Measurements from ENCODE around the gene RNPEP.
"Not testable (repeated sequence)": the region's sequence is repeated elsewhere in the genome, so short reads cannot be mapped to it uniquely, and the experiment has no call there.

The RNPEP gene

DNA sequence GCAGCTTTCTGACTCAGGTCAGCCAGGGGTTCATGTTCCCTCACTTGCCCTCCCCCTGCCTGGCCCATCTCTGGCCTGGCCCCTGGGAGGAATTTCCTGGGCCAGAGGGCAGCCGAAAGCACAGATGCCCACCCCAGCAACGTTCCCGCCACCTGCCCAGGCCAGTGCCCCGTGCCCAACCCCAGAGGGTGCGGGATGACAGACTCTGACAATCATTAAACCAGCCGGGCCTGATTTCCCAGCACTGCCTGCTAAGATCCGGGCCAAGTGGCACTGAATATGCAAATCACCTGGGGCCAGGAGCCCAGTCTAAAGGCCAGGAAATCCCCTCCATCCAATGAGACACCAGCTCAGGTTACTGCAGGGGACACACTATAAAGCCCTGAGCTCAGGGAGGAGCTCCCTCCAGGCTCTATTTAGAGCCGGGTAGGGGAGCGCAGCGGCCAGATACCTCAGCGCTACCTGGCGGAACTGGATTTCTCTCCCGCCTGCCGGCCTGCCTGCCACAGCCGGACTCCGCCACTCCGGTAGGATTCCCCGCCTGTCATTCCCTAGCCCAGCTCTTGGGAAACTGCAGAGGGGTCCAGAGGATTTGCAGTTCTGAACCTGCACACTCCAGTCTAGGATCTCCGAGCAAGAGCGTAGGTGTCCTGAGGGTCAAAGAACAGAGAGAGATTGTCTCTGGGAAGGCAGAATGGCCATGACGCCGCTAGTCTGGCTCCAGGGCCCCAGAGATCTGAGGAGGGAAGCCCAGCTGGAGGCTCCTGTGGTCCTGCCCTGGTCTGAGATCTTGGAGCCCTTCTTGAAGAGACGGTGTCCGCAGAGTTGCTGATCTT is 27.9 kb downstream of the RNPEP start, which contains the start of gene ELF3:
Gene ELF3, plus strand, starts transcription at position 408 of the 836 bp plus-strand sequence. CDS start 550 bp downstream, outside the sequence.
- peaks cover 2% of the 10 kb centered on the region; the same call in 1 of the 2 replicates for H3K36me3 ChIP-seq (ENCODE audit: insufficient read depth, low read length)
- H3K9me3 ChIP-seq (ENCODE audit: control insufficient read depth, insufficient read depth, low read length): no peaks in the 10 kb centered on the region
- peaks cover 25% of the 10 kb centered on the region for H3K4me1 ChIP-seq (ENCODE audit: insufficient read depth, low read length)
- H3K9ac ChIP-seq (ENCODE audit: low read depth, low read length): peak within 1 kb of the TSS; percentile 63

GRCh38 chr1:202011994-202012393 is 29.5 kb downstream of the RNPEP start:
- no peak overlapping the region for H3K9ac ChIP-seq (ENCODE audit: low read depth, low read length)
- no peaks in the 10 kb centered on the region for H3K9me3 ChIP-seq (ENCODE audit: control insufficient read depth, insufficient read depth, low read length)
- peaks cover 21% of the 10 kb centered on the region for H3K4me1 ChIP-seq (ENCODE audit: insufficient read depth, low read length)
- H3K36me3 ChIP-seq (ENCODE audit: insufficient read depth, low read length): no peaks in the 10 kb centered on the region

- no peaks in the 10 kb centered on the region for H3K9me3 ChIP-seq (ENCODE audit: control insufficient read depth, insufficient read depth, low read length)
- peaks cover 19% of the 10 kb centered on the region for H3K4me1 ChIP-seq (ENCODE audit: insufficient read depth, low read length)
- no peaks in the 10 kb centered on the region for H3K36me3 ChIP-seq (ENCODE audit: insufficient read depth, low read length)
- no peak overlapping the region for H3K9ac ChIP-seq (ENCODE audit: low read depth, low read length)
Measured at GRCh38 chr1:202012544-202013478, 30.4 kb downstream of the RNPEP start.

- no peaks in the 10 kb centered on the region for H3K36me3 ChIP-seq (ENCODE audit: insufficient read depth, low read length)
- H3K9me3 ChIP-seq (ENCODE audit: control insufficient read depth, insufficient read depth, low read length): no peaks in the 10 kb centered on the region
- no peak overlapping the region for H3K9ac ChIP-seq (ENCODE audit: low read depth, low read length)
- peaks cover 25% of the 10 kb centered on the region for H3K4me1 ChIP-seq (ENCODE audit: insufficient read depth, low read length)
Measured at GRCh38 chr1:202013603-202014002, 31.2 kb downstream of the RNPEP start.

GRCh38 chr1:202014060-202014459 is 31.6 kb downstream of the RNPEP start:
- Histone ChIP-seq H3K9ac (ENCODE audit: low read depth, low read length) (no peak overlapping the region), H3K36me3 (ENCODE audit: insufficient read depth, low read length) (no peaks in the 10 kb centered on the region), H3K9me3 (ENCODE audit: control insufficient read depth, insufficient read depth, low read length) (no peaks in the 10 kb centered on the region), H3K4me1 (ENCODE audit: insufficient read depth, low read length) (peaks cover 28% of the 10 kb centered on the region)

DNA sequence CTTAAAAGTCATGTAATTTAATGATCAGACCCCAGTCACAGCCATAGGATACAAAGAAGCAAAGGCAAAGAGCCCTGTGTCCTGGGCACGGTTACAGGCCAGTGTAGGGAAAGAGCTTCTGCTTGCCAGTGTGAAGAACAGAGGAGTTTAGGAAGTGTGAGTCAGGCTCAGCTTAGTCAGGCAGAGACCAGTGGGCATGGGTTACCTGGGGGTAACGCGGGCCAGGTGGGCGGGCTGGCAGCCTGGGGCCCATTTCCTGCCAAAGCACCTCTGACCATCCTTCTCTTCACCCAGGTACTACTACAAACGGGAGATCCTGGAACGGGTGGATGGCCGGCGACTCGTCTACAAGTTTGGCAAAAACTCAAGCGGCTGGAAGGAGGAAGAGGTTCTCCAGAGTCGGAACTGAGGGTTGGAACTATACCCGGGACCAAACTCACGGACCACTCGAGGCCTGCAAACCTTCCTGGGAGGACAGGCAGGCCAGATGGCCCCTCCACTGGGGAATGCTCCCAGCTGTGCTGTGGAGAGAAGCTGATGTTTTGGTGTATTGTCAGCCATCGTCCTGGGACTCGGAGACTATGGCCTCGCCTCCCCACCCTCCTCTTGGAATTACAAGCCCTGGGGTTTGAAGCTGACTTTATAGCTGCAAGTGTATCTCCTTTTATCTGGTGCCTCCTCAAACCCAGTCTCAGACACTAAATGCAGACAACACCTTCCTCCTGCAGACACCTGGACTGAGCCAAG is 32.6 kb downstream of the RNPEP start:
- peaks cover 21% of the 10 kb centered on the region; the same call in 1 of the 2 replicates for H3K4me1 ChIP-seq (ENCODE audit: insufficient read depth, low read length)
- no peaks in the 10 kb centered on the region for H3K9me3 ChIP-seq (ENCODE audit: control insufficient read depth, insufficient read depth, low read length)
- H3K9ac ChIP-seq (ENCODE audit: low read depth, low read length): no peak overlapping the region
- no peaks in the 10 kb centered on the region for H3K36me3 ChIP-seq (ENCODE audit: insufficient read depth, low read length)

GRCh38 chr1:202015662-202015937 is 33.2 kb downstream of the RNPEP start:
- Histone ChIP-seq H3K9ac (ENCODE audit: low read depth, low read length) (no peak overlapping the region), H3K4me1 (ENCODE audit: insufficient read depth, low read length) (peaks cover 20% of the 10 kb centered on the region; the same call in 1 of the 2 replicates), H3K36me3 (ENCODE audit: insufficient read depth, low read length) (no peaks in the 10 kb centered on the region), H3K9me3 (ENCODE audit: control insufficient read depth, insufficient read depth, low read length) (no peaks in the 10 kb centered on the region)

GRCh38 chr1:202016022-202016810 is 33.8 kb downstream of the RNPEP start:
- Histone ChIP-seq H3K4me1 (ENCODE audit: insufficient read depth, low read length) (peaks cover 20% of the 10 kb centered on the region; the same call in 1 of the 2 replicates), H3K9me3 (ENCODE audit: control insufficient read depth, insufficient read depth, low read length) (no peaks in the 10 kb centered on the region), H3K36me3 (ENCODE audit: insufficient read depth, low read length) (no peaks in the 10 kb centered on the region), H3K9ac (ENCODE audit: low read depth, low read length) (no peak overlapping the region)

DNA sequence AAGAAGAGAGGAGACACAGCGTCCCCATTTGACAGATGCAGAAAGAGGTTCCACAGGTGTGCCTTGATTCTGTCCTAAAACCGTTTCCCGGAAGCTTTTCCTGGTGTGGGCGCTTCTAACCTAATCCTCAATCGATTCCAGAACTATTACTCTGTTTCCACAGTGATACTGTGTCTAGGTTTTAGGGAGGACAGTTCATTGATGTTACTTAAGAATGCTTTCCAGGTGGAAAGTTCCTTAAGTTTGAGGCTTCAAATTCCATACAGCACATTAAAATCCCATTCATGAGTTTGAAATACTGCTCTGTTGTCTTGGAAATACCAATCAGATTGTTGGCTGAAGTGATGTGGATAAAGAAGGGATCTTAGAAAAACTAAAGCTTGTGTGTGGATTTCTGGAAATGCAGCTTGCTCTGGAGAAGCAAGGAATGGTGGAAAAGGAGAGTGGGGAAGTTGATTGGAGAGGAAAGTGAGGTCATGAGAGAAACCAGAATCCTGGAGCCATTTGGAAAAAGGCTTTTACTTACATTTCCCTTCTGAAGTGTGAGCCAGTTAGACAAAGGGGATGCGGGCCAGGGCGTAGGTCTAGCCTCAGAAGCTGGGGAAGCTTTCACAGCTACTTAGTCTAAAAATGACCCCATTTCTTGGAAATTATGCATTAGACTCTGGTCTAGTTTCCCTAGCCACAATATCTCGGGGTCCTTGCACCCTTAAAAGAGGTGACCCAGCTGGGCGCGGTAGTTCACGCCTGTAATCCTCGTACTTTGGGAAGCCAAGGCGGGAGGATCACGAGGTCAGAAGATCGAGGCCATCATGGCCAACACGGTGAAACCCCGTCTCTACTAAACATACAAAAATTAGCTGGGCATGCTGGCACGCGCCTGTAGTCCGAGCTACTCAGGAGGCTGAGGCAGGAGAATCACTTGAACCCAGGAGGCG is 34.6 kb downstream of the RNPEP start:
- Histone ChIP-seq H3K9me3 (ENCODE audit: control insufficient read depth, insufficient read depth, low read length) (no peaks in the 10 kb centered on the region), H3K9ac (ENCODE audit: low read depth, low read length) (no peak overlapping the region), H3K4me1 (ENCODE audit: insufficient read depth, low read length) (peaks cover 20% of the 10 kb centered on the region; the same call in 1 of the 2 replicates), H3K36me3 (ENCODE audit: insufficient read depth, low read length) (no peaks in the 10 kb centered on the region)

DNA sequence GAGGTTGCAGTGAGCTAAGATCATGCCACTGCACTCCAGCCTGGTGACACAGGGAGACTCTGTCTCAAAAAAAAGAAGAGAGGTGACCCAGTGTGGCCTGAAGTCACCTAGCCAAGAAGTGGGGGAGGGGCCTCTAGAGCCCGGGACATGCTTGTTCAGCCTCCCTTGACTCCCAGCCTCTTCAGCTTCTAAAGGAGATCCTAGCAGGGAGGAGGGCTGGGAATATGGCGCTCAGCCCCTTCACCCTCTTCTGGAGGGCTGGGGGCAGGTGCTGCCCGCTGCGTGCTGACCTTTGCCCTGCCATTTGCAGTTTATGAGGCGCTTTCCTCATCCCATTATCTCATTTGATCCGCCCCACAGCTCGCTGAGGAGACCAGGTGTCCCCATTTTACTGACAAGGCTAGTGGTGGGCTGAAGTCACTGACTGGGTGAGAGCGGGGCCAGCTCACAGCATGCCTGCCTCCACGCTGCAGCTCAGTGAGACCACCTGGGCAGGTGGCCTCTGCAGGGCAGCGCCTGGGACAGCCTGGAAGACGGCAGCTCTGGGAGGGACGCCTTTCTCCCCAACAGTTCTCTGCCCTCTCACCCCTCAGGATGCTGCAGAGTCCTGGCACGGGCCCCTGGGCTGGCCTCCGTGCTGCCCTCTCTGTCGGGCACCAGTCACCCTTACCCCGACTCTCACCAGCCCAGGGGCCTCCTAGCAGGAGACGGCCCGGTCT is 35.5 kb downstream of the RNPEP start:
- Histone ChIP-seq H3K9me3 (ENCODE audit: control insufficient read depth, insufficient read depth, low read length) (no peaks in the 10 kb centered on the region), H3K4me1 (ENCODE audit: insufficient read depth, low read length) (peaks cover 20% of the 10 kb centered on the region; the same call in 1 of the 2 replicates), H3K9ac (ENCODE audit: low read depth, low read length) (no peak overlapping the region; the same call in 1 of the 2 replicates)

GRCh38 chr1:202018468-202019234 is 36.2 kb downstream of the RNPEP start:
- Histone ChIP-seq H3K9me3 (ENCODE audit: control insufficient read depth, insufficient read depth, low read length) (no peaks in the 10 kb centered on the region), H3K36me3 (ENCODE audit: insufficient read depth, low read length) (no peaks in the 10 kb centered on the region), H3K9ac (ENCODE audit: low read depth, low read length) (no peak overlapping the region), H3K4me1 (ENCODE audit: insufficient read depth, low read length) (peaks cover 22% of the 10 kb centered on the region; the same call in 1 of the 2 replicates)

More for the DNA sequence above, 35.5 kb downstream of the RNPEP start:
- H3K36me3 ChIP-seq (ENCODE audit: insufficient read depth, low read length): no peaks in the 10 kb centered on the region

- not testable (repeated sequence) for H3K36me3 ChIP-seq (ENCODE audit: insufficient read depth, low read length); H3K9ac ChIP-seq (ENCODE audit: low read depth, low read length); H3K9me3 ChIP-seq (ENCODE audit: control insufficient read depth, insufficient read depth, low read length)
- peaks cover 22% of the 10 kb centered on the region; the same call in 1 of the 2 replicates for H3K4me1 ChIP-seq (ENCODE audit: insufficient read depth, low read length)
Measured at GRCh38 chr1:202019235-202019558, 36.7 kb downstream of the RNPEP start.

Data from ES-I3 (cell line).